HepG2 (cell line): ENCODE measurements around the gene TBC1D16. TPM values are rescaled to one million over a fixed set of nuclear protein-coding genes. Genes with fewer than 3 reads are reported as not detected.

ENCODE experiments used
- ATF4 ChIP-seq, 2 experiments: fragments of 450-650 bp in 1 of 2; sonication (generic) in 1 of 2; formaldehyde crosslinking; IDR thresholded peaks; 2 replicates each; pipeline versions ENCODE4 v1.5.0 to v1.8.0; 2020 to 2022; ENCODE audit warnings: mild to moderate bottlenecking in 1 of 2, missing genetic modification reagents in 1 of 2
- ATM ChIP-seq: fragments of 450-650 bp; IDR thresholded peaks from 2 replicates; pipeline ENCODE4 v1.7.1; 2017; ENCODE audit warnings: mild to moderate bottlenecking, borderline replicate concordance
- FOXA3 ChIP-seq: IDR thresholded peaks from 2 replicates; pipeline ENCODE4 v1.6.1; 2016; ENCODE audit warnings: missing genetic modification reagents, missing compliant biosample characterization
- HNF4G ChIP-seq, 2 experiments: sonication (generic) in 1 of 2; formaldehyde crosslinking in 1 of 2; IDR thresholded peaks; 2 replicates each; pipeline versions ENCODE4 v1.4.0 to v1.6.1; 2011 to 2020; ENCODE audit warnings: borderline replicate concordance in 2 of 2, low read depth in 2 of 2, mild to moderate bottlenecking in 2 of 2, low read length in 1 of 2, missing genetic modification reagents in 1 of 2, moderate library complexity in 1 of 2
- HNRNPUL1 ChIP-seq: fragments of 200-400 bp; formaldehyde crosslinking; IDR thresholded peaks from 2 replicates; pipeline ENCODE4 v1.6.1; 2017; ENCODE audit warnings: low read depth, mild to moderate bottlenecking, low read length, moderate library complexity
- KLF9 ChIP-seq: IDR thresholded peaks from 2 replicates; pipeline ENCODE4 v1.6.1; 2016; ENCODE audit warnings: low read depth
- MATR3 ChIP-seq: sonication (generic); formaldehyde crosslinking; IDR thresholded peaks from 2 replicates; pipeline ENCODE4 v1.4.0; 2020; ENCODE audit warnings: missing genetic modification reagents
- MEF2D ChIP-seq: sonication (generic); formaldehyde crosslinking; IDR thresholded peaks from 2 replicates; pipeline ENCODE4 v1.5.1; 2020; ENCODE audit warnings: mild to moderate bottlenecking, missing genetic modification reagents
- MLLT10 ChIP-seq: sonication (generic); formaldehyde crosslinking; IDR thresholded peaks from 2 replicates; pipeline ENCODE4 v1.4.0; 2020; ENCODE audit warnings: missing genetic modification reagents
- MLX ChIP-seq: IDR thresholded peaks from 2 replicates; pipeline ENCODE4 v1.6.1; 2016
- NFE2L2 ChIP-seq: fragments of 150-350 bp; IDR thresholded peaks from 2 replicates; pipeline ENCODE4 v1.6.1; 2014; ENCODE audit warnings: low read length
- REST ChIP-seq, 2 experiments: IDR thresholded peaks; 2 replicates each; pipeline ENCODE4 v1.6.1; 2011 to 2012; ENCODE audit warnings: low read length in 2 of 2, borderline replicate concordance in 1 of 2, low read depth in 1 of 2, mild to moderate bottlenecking in 1 of 2, moderate library complexity in 1 of 2
- RFXANK ChIP-seq: IDR thresholded peaks from 2 replicates; pipeline ENCODE4 v1.6.1; 2016
- XRCC5 ChIP-seq: fragments of 200-400 bp; formaldehyde crosslinking; optimal IDR thresholded peaks from 2 replicates; pipeline ENCODE3; 2017; ENCODE audit warnings: mild to moderate bottlenecking, low read length
- ZBTB1 ChIP-seq: sonication (generic); formaldehyde crosslinking; IDR thresholded peaks from 2 replicates; pipeline ENCODE4 v1.4.0; 2020; ENCODE audit warnings: missing genetic modification reagents, borderline replicate concordance
- ZBTB4 ChIP-seq: sonication (generic); formaldehyde crosslinking; IDR thresholded peaks from 2 replicates; pipeline ENCODE4 v1.4.0; 2020; ENCODE audit warnings: missing genetic modification reagents, mild to moderate bottlenecking, borderline replicate concordance
- ZNF234 ChIP-seq: sonication (generic); formaldehyde crosslinking; conservative IDR thresholded peaks from 2 replicates; pipeline ENCODE4 v1.5.1; 2020; ENCODE audit warnings: mild to moderate bottlenecking, missing genetic modification reagents
- ZNF251 ChIP-seq: sonication (generic); formaldehyde crosslinking; IDR thresholded peaks from 2 replicates; pipeline ENCODE4 v1.9.0; 2021; ENCODE audit warnings: mild to moderate bottlenecking, missing genetic modification reagents
- ZNF256 ChIP-seq: sonication (generic); formaldehyde crosslinking; conservative IDR thresholded peaks from 2 replicates; pipeline ENCODE4 v1.4.0; 2020; ENCODE audit warnings: missing genetic modification reagents
- ZNF597 ChIP-seq: sonication (generic); formaldehyde crosslinking; IDR thresholded peaks from 2 replicates; pipeline ENCODE4 v1.5.0; 2020; ENCODE audit warnings: missing genetic modification reagents
- ZNF788 ChIP-seq: sonication (generic); formaldehyde crosslinking; IDR thresholded peaks from 2 replicates; pipeline ENCODE4 v1.5.0; 2020; ENCODE audit warnings: mild to moderate bottlenecking, missing genetic modification reagents, borderline replicate concordance
- polyA plus RNA-seq, 8 experiments: library from polyadenylated mRNA; depleted of rRNA in 3 of 8; stranded (reverse) in 7 of 8; unstranded in 1 of 8; fragments of >200 nt; fragmentation: Illumina TruSeq in 4 of 8; extraction: Trizol in 4 of 8; gene quantifications; 2 replicates each; pipeline versions ENCODE4 v1.2.1 to v1.2.3, GENCODE V29; 2011 to 2016; ENCODE audit warnings: low read depth in 4 of 8, missing spikeins in 1 of 8, mixed read lengths in 1 of 8; ENCODE audit not compliant: insufficient read depth in 1 of 8
- total RNA-seq, 5 experiments: library from RNA; depleted of rRNA; stranded (reverse); fragments of >200 nt; fragmentation: Illumina TruSeq; extraction: Trizol; gene quantifications; 2 replicates each; pipeline ENCODE4 v1.2.3, GENCODE V29; 2016; ENCODE audit warnings: low read depth in 1 of 5

TBC1D16 gene
- total and polyA plus RNA-seq, 2 of the 13 experiments (the other 11 are each of a cell fraction or from before 2014, with no cell fraction given): 14.9 to 24.9 TPM

GRCh38 chr17:79990051-79990592 lies 45.5 kb downstream of the TBC1D16 start (continued):
- TF ChIP-seq ZBTB4 (peak; percentile 87), ATM (no peak), HNF4G (IDR thresholded peaks at IDR 0.05; ENCODE audit: borderline replicate concordance, low read depth, low read length) (0 out of 2 replicates have a peak, but pooled peaks have one; percentile 6), HNF4G (CRISPR knock-in tag; IDR thresholded peaks at IDR 0.05; ENCODE audit: borderline replicate concordance, low read depth) (peak; percentile 56; the same call in 1 of the 2 replicates), HNRNPUL1 (no peak), ZNF251 (no peak), KLF9 (no peak), XRCC5 (no peak), FOXA3 (CRISPR knock-in tag) (peak; percentile 80), ZNF234 (CRISPR knock-in tag) (no peak), REST (IDR thresholded peaks at IDR 0.05; ENCODE audit: borderline replicate concordance in 1 of 2, low read depth in 1 of 2, low read length in 2 of 2) (no peak), ZNF256 (CRISPR knock-in tag) (no peak), ATF4 (CRISPR knock-in tag; IDR thresholded peaks at IDR 0.05) (peak in 1 of 2 experiments; percentile 89; a peak in 2 of 4 replicates), MLLT10 (CRISPR knock-in tag) (no peak), ZNF788 (CRISPR knock-in tag) (peak; percentile 85), ZBTB1 (no peak), MATR3 (CRISPR knock-in tag) (no peak), ZNF597 (CRISPR knock-in tag) (no peak), MLX (CRISPR knock-in tag) (peak; percentile 99), MEF2D (0 out of 2 replicates have a peak, but pooled peaks have one; percentile 32), RFXANK (CRISPR knock-in tag) (no peak), NFE2L2 (no peak)
